HG02938 (cell line): ENCODE data around the gene MORN5.

Experiments
- ATAC-seq: cut with Tn5 transposase; IDR thresholded peaks from one replicate; pipeline ENCODE4 v1.9.1; 2021; ENCODE audit warnings: mild to moderate bottlenecking, moderate library complexity; ENCODE audit not compliant: unreplicated experiment

The MORN5 gene

GRCh38 chr9:122190597-122191381, 31.1 kb downstream of the MORN5 start:
- ATAC-seq: no peak

GRCh38 chr9:122191584-122191983, 31.9 kb downstream of the MORN5 start:
- ATAC-seq: no peak

- no peak for ATAC-seq
Measured at GRCh38 chr9:122192261-122192875, 32.7 kb downstream of the MORN5 start.

- no peak for ATAC-seq
Measured at GRCh38 chr9:122192914-122193525, 33.3 kb downstream of the MORN5 start.

GRCh38 chr9:122193651-122194050, 33.9 kb downstream of the MORN5 start:
- no peak for ATAC-seq

- ATAC-seq: no peak
Measured at GRCh38 chr9:122195875-122196274, 36.2 kb downstream of the MORN5 start.

- no peak for ATAC-seq
Measured at GRCh38 chr9:122197426-122197825, 37.7 kb downstream of the MORN5 start.

GRCh38 chr9:122197882-122198281, 38.2 kb downstream of the MORN5 start:
- ATAC-seq: no peak

- no peak for ATAC-seq
Measured at GRCh38 chr9:122200960-122201595, 41.4 kb downstream of the MORN5 start.

GRCh38 chr9:122201641-122202040, 41.9 kb downstream of the MORN5 start:
- ATAC-seq: no peak

GRCh38 chr9:122202111-122202510, 42.4 kb downstream of the MORN5 start:
- no peak for ATAC-seq

- ATAC-seq: no peak
Measured at GRCh38 chr9:122204055-122204454, 44.3 kb downstream of the MORN5 start.

- ATAC-seq: no peak
Measured at GRCh38 chr9:122204491-122204890, 44.8 kb downstream of the MORN5 start.

- no peak for ATAC-seq
Measured at GRCh38 chr9:122205176-122205575, 45.5 kb downstream of the MORN5 start.

GRCh38 chr9:122206118-122207046, 46.7 kb downstream of the MORN5 start:
- ATAC-seq: no peak

GRCh38 chr9:122207096-122207495, 47.4 kb downstream of the MORN5 start:
- no peak for ATAC-seq

- no peak for ATAC-seq
Measured at GRCh38 chr9:122209451-122209850, 49.7 kb downstream of the MORN5 start.

- ATAC-seq: no peak
Measured at GRCh38 chr9:122212473-122213004, 52.8 kb downstream of the MORN5 start.

- ATAC-seq: no peak
Measured at GRCh38 chr9:122213102-122213588, 53.4 kb downstream of the MORN5 start.
